H9 (cell line): ENCODE results near the gene MANSC4. TPM values are rescaled to one million over a fixed set of nuclear protein-coding genes. Genes with fewer than 3 reads are reported as not detected.

Source experiments
- DNase-seq: peaks from one replicate; pipeline ENCODE4 v3.0.0-alpha.2; 2017
- H2AFZ ChIP-seq: one replicate; pipeline ENCODE4 v1.6.1; 2013; ENCODE audit warnings: mild to moderate bottlenecking, low read length, control low read depth, moderate library complexity
- H2AK5ac ChIP-seq: 2 replicates; pipeline ENCODE4 v1.6.1; 2013; ENCODE audit warnings: low read length, control low read depth, mixed read lengths; ENCODE audit not compliant: insufficient read length
- H2BK120ac ChIP-seq: one replicate; pipeline ENCODE4 v1.6.1; 2013; ENCODE audit warnings: low read depth, mild to moderate bottlenecking, low read length, control low read depth, inconsistent platforms; ENCODE audit not compliant: poor library complexity, severe bottlenecking
- H2BK12ac ChIP-seq: 2 replicates; pipeline ENCODE4 v1.6.1; 2013; ENCODE audit warnings: low read length, control low read depth, mixed read lengths, low read depth; ENCODE audit not compliant: insufficient read length
- H2BK15ac ChIP-seq: 2 replicates; pipeline ENCODE4 v1.6.1; 2013; ENCODE audit warnings: low read depth, low read length, control low read depth
- H2BK20ac ChIP-seq: one replicate; pipeline ENCODE4 v1.6.1; 2013; ENCODE audit warnings: low read depth, mild to moderate bottlenecking, low read length, control low read depth, inconsistent platforms; ENCODE audit not compliant: poor library complexity, severe bottlenecking
- H2BK5ac ChIP-seq: 2 replicates; pipeline ENCODE4 v1.6.1; 2013; ENCODE audit warnings: low read length, control low read depth, mixed read lengths; ENCODE audit not compliant: insufficient read length
- H3K14ac ChIP-seq: 2 replicates; pipeline ENCODE4 v1.6.1; 2013; ENCODE audit warnings: low read length, control low read depth; ENCODE audit not compliant: insufficient read depth
- H3K18ac ChIP-seq: 2 replicates; pipeline ENCODE4 v1.6.1; 2013; ENCODE audit warnings: low read depth, mild to moderate bottlenecking, mixed read lengths, low read length, control low read depth; ENCODE audit not compliant: insufficient read length
- H3K23ac ChIP-seq: 2 replicates; pipeline ENCODE4 v1.6.1; 2013; ENCODE audit warnings: low read length, control low read depth, mixed read lengths, low read depth; ENCODE audit not compliant: insufficient read length
- H3K23me2 ChIP-seq: 2 replicates; pipeline ENCODE4 v1.6.1; 2013; ENCODE audit warnings: low read depth, mild to moderate bottlenecking, mixed read lengths, low read length, control low read depth; ENCODE audit not compliant: insufficient read length, poor library complexity, severe bottlenecking
- H3K27ac ChIP-seq: 2 replicates; pipeline ENCODE4 v1.5.1; 2013; ENCODE audit warnings: low read length, control low read depth, mixed read lengths, low read depth; ENCODE audit not compliant: insufficient read length
- H3K27me3 ChIP-seq: 2 replicates; pipeline ENCODE4 v1.6.1; 2013; ENCODE audit warnings: low read length, control low read depth, inconsistent platforms; ENCODE audit not compliant: insufficient read depth
- H3K4ac ChIP-seq: 2 replicates; pipeline ENCODE4 v1.6.1; 2013; ENCODE audit warnings: low read depth, mild to moderate bottlenecking, control low read depth, inconsistent platforms, low read length, moderate library complexity
- H3K4me1 ChIP-seq: 2 replicates; pipeline ENCODE4 v1.6.1; 2013; ENCODE audit warnings: low read length, control low read depth, inconsistent platforms; ENCODE audit not compliant: insufficient read depth
- H3K4me2 ChIP-seq: 2 replicates; pipeline ENCODE4 v1.6.1; 2013; ENCODE audit warnings: low read length, control low read depth, mixed read lengths; ENCODE audit not compliant: insufficient read length, insufficient read depth
- H3K56ac ChIP-seq: 2 replicates; pipeline ENCODE4 v1.6.1; 2013; ENCODE audit warnings: low read depth, mild to moderate bottlenecking, mixed read lengths, low read length, control low read depth; ENCODE audit not compliant: insufficient read length
- H3K79me1 ChIP-seq: 2 replicates; pipeline ENCODE4 v1.6.1; 2013; ENCODE audit warnings: low read depth, mild to moderate bottlenecking, moderate library complexity, low read length, control low read depth, inconsistent platforms; ENCODE audit not compliant: insufficient read depth, poor library complexity, severe bottlenecking
- H3K79me2 ChIP-seq: 2 replicates; pipeline ENCODE4 v1.6.1; 2013; ENCODE audit warnings: low read length, control low read depth, inconsistent platforms; ENCODE audit not compliant: insufficient read depth
- H3K9ac ChIP-seq: 2 replicates; pipeline ENCODE4 v1.6.1; 2013; ENCODE audit warnings: low read length, control low read depth, mixed read lengths; ENCODE audit not compliant: insufficient read length; ENCODE audit errors: extremely low read depth
- H3K9me3 ChIP-seq: one replicate; pipeline ENCODE4 v1.6.1; 2013; ENCODE audit warnings: low read depth, low read length, inconsistent platforms; ENCODE audit not compliant: control insufficient read depth
- H3T11ph ChIP-seq: one replicate; pipeline ENCODE4 v1.6.1; 2013; ENCODE audit warnings: mild to moderate bottlenecking, low read length, control low read depth, inconsistent platforms
- H4K20me1 ChIP-seq: one replicate; pipeline ENCODE4 v1.6.1; 2013; ENCODE audit not compliant: control insufficient read depth, insufficient read length, insufficient read depth
- H4K5ac ChIP-seq: 2 replicates; pipeline ENCODE4 v1.6.1; 2013; ENCODE audit warnings: low read depth, mild to moderate bottlenecking, mixed read lengths, low read length, control low read depth; ENCODE audit not compliant: insufficient read length
- H4K8ac ChIP-seq: replicated peaks from 2 replicates; pipeline ENCODE4 v1.6.1; 2013; ENCODE audit warnings: low read length, control low read depth, mixed read lengths, low read depth; ENCODE audit not compliant: insufficient read length
- H4K91ac ChIP-seq: 2 replicates; pipeline ENCODE4 v1.6.1; 2013; ENCODE audit warnings: low read depth, mild to moderate bottlenecking, moderate library complexity, mixed read lengths, low read length, control low read depth; ENCODE audit not compliant: insufficient read length
- H3K27ac Mint-ChIP-seq, 3 experiments: 2 replicates in 2 of 3; 3 replicates in 1 of 3; pipeline ENCODE4 v1.8.0; 2020 to 2021; ENCODE audit warnings: mixed read lengths in 3 of 3, mild to moderate bottlenecking in 1 of 3, moderate library complexity in 1 of 3
- H3K27me3 Mint-ChIP-seq: 2 replicates; pipeline ENCODE4 v1.8.0; 2021; ENCODE audit warnings: low read depth, mild to moderate bottlenecking, moderate library complexity, mixed read lengths
- H3K36me3 Mint-ChIP-seq, 3 experiments: 2 replicates in 2 of 3; 3 replicates in 1 of 3; pipeline ENCODE4 v1.8.0; 2020 to 2021; ENCODE audit warnings: low read depth in 3 of 3, mixed read lengths in 3 of 3; ENCODE audit not compliant: insufficient read depth in 1 of 3
- H3K4me1 Mint-ChIP-seq, 2 experiments: 2 replicates each; pipeline ENCODE4 v1.8.0; 2020; ENCODE audit warnings: mixed read lengths in 2 of 2
- H3K4me3 Mint-ChIP-seq, 2 experiments: 2 replicates in 1 of 2; 3 replicates in 1 of 2; pipeline ENCODE4 v1.8.0; 2020 to 2021; ENCODE audit warnings: mild to moderate bottlenecking in 2 of 2, mixed read lengths in 2 of 2, moderate library complexity in 1 of 2
- H3K9me3 Mint-ChIP-seq, 2 experiments: 2 replicates in 1 of 2; 3 replicates in 1 of 2; pipeline ENCODE4 v1.8.0; 2020; ENCODE audit warnings: mild to moderate bottlenecking in 2 of 2, mixed read lengths in 2 of 2, moderate library complexity in 1 of 2
- WGBS: extraction: QIAGEN DNeasy Blood & Tissue Kit; methylation state at CpG from one replicate; pipeline ENCODE4 v1.1.7; 2013; ENCODE audit warnings: missing lambda C conversion rate, low lambda C conversion rate, mixed read lengths; ENCODE audit not compliant: insufficient read length; ENCODE audit errors: extremely low coverage; 5-methylcytosine and 5-hydroxymethylcytosine counted together
- total RNA-seq: library from RNA; stranded (reverse); gene quantifications from 2 replicates; pipeline ENCODE4 v1.2.1, GENCODE V29; 2021
- TF ChIP-seq, protein P1 (sequence below): fragments of 200-600 bp; sonication (generic); conservative IDR thresholded peaks from 3 replicates; pipeline ENCODE4 v1.8.0; 2021; ENCODE audit warnings: antibody characterized with exemption, mild to moderate bottlenecking

The MANSC4 gene
- total RNA-seq, 1 experiment from 2014 or later = not detected

DNA sequence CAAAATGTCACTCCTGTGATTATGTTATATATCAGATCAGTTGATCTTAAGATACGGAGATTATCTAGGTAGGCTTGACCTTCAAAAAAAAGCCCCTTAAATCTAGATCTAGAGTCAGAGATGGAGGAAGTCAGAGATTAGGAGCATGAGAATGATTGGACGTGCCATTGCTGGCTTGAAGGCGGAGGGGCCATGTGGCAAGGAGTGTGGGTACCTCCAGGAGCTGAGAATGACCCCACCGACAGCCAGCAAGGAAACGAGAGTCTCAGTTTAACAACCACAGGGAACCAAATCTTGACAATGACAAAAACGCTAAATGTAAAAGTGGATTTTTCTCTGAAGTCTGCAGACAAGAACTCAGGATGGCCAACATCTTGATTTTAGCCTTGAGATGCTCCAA, 32.5 kb upstream of the MANSC4 start:
- H3K9me3 ChIP-seq = no peaks in the 10 kb centered on the region
- no peak overlapping the region for H3K18ac ChIP-seq
- no peak overlapping the region for H2BK15ac ChIP-seq
- DNase-seq = no peak
- Mint-ChIP-seq H3K9me3 (peaks cover 0 to 3% of the 10 kb centered on the region in 2 experiments; a peak in 1 of 5 replicates), H3K4me3 (no peak overlapping the region), H3K4me1 (peaks cover 0 to 2% of the 10 kb centered on the region in 2 experiments; a peak in 1 of 4 replicates), H3K27me3 (peaks cover 4% of the 10 kb centered on the region), H3K36me3 (no peaks in the 10 kb centered on the region; a peak in 1 of 7 replicates), H3K27ac (no peak overlapping the region)
- H2BK5ac ChIP-seq = no peak overlapping the region
- no peak overlapping the region for H3K4me2 ChIP-seq
- H3K79me2 ChIP-seq = no peaks in the 10 kb centered on the region
- no peak overlapping the region for H3T11ph ChIP-seq
- H3K56ac ChIP-seq = no peak overlapping the region
- TF ChIP-seq, protein P1, sequence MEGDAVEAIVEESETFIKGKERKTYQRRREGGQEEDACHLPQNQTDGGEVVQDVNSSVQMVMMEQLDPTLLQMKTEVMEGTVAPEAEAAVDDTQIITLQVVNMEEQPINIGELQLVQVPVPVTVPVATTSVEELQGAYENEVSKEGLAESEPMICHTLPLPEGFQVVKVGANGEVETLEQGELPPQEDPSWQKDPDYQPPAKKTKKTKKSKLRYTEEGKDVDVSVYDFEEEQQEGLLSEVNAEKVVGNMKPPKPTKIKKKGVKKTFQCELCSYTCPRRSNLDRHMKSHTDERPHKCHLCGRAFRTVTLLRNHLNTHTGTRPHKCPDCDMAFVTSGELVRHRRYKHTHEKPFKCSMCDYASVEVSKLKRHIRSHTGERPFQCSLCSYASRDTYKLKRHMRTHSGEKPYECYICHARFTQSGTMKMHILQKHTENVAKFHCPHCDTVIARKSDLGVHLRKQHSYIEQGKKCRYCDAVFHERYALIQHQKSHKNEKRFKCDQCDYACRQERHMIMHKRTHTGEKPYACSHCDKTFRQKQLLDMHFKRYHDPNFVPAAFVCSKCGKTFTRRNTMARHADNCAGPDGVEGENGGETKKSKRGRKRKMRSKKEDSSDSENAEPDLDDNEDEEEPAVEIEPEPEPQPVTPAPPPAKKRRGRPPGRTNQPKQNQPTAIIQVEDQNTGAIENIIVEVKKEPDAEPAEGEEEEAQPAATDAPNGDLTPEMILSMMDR = no peak
- no peak overlapping the region for H2BK120ac ChIP-seq
- H3K14ac ChIP-seq = no peak overlapping the region
- H3K23ac ChIP-seq = no peak overlapping the region
- H3K9ac ChIP-seq = no peak overlapping the region
- H4K8ac ChIP-seq = no peak overlapping the region
- H4K5ac ChIP-seq = no peak overlapping the region
- H3K4ac ChIP-seq = no peak overlapping the region
- WGBS = no CpG with 5 or more reads among the region's 6 CpGs
- no peak overlapping the region for H2BK12ac ChIP-seq
- no peak overlapping the region for H2BK20ac ChIP-seq
- H2AFZ ChIP-seq = no peak overlapping the region
- no peaks in the 10 kb centered on the region for H3K23me2 ChIP-seq
- H2AK5ac ChIP-seq = no peak overlapping the region
- H4K91ac ChIP-seq = no peak overlapping the region
- no peaks in the 10 kb centered on the region for H4K20me1 ChIP-seq
- no peaks in the 10 kb centered on the region for H3K27me3 ChIP-seq
- no peaks in the 10 kb centered on the region for H3K4me1 ChIP-seq
- H3K79me1 ChIP-seq = no peaks in the 10 kb centered on the region
- no peak overlapping the region for H3K27ac ChIP-seq
